SK-N-MC (cell line): ENCODE measurements around the gene ZNF664.

Experiments
- DNase-seq: peaks from one replicate; pipeline ENCODE4 v3.0.0-alpha.2; 2011; ENCODE audit warnings: low read depth, low spot score
- H3K27ac ChIP-seq: fragments of 200-600 bp; sonication (generic); 2 replicates; pipeline ENCODE4 v1.5.1; 2016; ENCODE audit warnings: mixed run types
- H3K36me3 ChIP-seq: fragments of 200-600 bp; sonication (generic); 2 replicates; pipeline ENCODE4 v1.6.1; 2017; ENCODE audit warnings: antibody characterized with exemption, low read length, mixed read lengths; ENCODE audit not compliant: insufficient read depth
- H3K4me3 ChIP-seq: fragments of 200-600 bp; sonication (generic); 2 replicates; pipeline ENCODE4 v1.5.1; 2016
- H3K9ac ChIP-seq: fragments of 200-600 bp; sonication (generic); 2 replicates; pipeline ENCODE4 v1.8.0; 2017; ENCODE audit warnings: mixed run types, mixed read lengths; ENCODE audit not compliant: insufficient read length
- H3K9me3 ChIP-seq: fragments of 200-600 bp; sonication (generic); 2 replicates; pipeline ENCODE4 v1.6.1; 2017; ENCODE audit warnings: low read depth, mild to moderate bottlenecking, antibody characterized with exemption, low read length, moderate library complexity, mixed read lengths
- EZH2 ChIP-seq: fragments of 200-600 bp; sonication (generic); IDR thresholded peaks from one replicate; pipeline ENCODE4 v1.6.1; 2017; ENCODE audit warnings: antibody characterized with exemption
- FOXP2 ChIP-seq: optimal IDR thresholded peaks from 2 replicates; pipeline ENCODE3; 2011; ENCODE audit warnings: mild to moderate bottlenecking, moderate library complexity; ENCODE audit not compliant: insufficient read depth; ENCODE audit errors: extremely low read length, control extremely low read depth
- POLR2AphosphoS5 ChIP-seq: IDR thresholded peaks from 2 replicates; pipeline ENCODE4 v1.6.1; 2012; ENCODE audit warnings: mild to moderate bottlenecking, low read depth, low read length, borderline replicate concordance

ZNF664 gene

DNA sequence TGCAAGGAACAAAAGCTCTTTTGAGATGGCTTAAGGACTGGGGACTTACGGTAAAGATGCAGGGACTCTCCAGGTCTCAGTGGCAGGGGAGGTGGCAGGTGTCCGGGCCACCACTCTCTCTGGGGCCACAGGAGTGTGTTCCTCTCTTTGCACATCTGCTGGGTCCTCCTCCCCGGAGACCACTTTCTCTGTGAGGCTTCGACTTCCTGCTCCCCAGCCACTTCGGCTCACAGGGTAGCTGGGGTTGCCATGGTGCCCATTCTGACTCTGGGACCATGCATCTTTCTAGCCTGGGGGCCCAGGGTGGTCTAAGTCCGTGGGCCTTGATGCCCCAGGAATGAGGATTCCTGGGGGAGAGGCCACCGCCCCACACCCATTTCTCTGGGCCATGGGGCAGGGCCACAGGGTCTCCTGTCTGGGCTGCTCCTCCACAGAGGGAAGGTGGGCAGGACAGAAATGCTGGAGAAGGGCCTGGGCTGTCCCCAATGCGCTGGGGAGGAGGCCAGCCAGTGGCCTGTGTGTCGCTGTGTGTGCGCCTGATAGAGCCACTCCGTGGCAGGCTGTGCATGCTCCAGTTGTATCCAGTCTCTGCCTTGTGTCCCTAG is 38.9 kb upstream of the ZNF664 start:
- TF ChIP-seq POLR2AphosphoS5 (no peak), FOXP2 (no peak), EZH2 (no peak)
- H3K9me3 ChIP-seq: no peaks in the 10 kb centered on the region
- H3K36me3 ChIP-seq: no peaks in the 10 kb centered on the region
- no peak for DNase-seq
- no peak overlapping the region for H3K9ac ChIP-seq
- no peak overlapping the region for H3K27ac ChIP-seq
- H3K4me3 ChIP-seq: no peak overlapping the region

DNA sequence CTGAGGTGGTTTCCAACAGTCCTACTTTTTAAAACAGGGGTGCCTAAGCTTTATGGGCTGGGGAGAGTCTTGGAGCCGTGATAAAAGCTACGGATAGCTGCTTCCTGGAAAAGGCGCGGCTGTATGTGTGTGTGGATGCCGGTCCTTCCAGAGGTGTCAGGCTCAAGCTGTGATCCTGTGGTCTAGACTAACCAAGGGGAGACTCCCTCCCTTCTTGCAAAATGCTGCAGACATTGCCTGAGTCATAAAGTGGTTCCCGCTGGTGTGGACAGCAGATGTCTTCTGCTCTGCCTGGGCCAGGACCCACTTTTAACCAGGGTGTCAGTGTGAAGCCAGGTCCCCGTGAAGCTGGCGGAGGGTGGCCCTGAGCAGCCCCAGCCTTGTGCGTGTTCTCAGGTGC is 38.2 kb upstream of the ZNF664 start:
- DNase-seq: no peak
- no peaks in the 10 kb centered on the region for H3K9me3 ChIP-seq
- TF ChIP-seq POLR2AphosphoS5 (no peak), EZH2 (no peak), FOXP2 (no peak)
- no peak overlapping the region for H3K4me3 ChIP-seq
- H3K27ac ChIP-seq: no peak overlapping the region
- no peak overlapping the region for H3K9ac ChIP-seq
- H3K36me3 ChIP-seq: no peaks in the 10 kb centered on the region

DNA sequence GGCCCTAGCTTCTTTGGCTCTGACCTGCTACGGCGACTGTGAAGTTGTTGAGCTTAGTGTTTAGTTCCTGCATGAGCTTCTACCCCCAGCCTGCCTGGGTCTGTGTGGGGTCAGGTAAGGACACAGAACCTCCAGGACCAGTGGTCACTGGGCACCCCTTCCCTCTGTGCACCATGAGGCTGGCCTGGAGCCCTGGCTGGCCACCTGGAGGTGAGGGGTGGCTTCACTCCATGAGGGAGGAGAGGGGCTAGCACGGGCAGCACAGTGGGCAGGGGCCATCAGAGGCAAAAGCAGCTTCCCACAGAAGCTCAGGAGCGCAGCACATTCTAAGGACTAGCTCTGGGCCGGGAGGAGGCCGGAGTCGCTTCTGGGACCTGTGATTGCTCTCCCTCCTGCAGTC is 37.1 kb upstream of the ZNF664 start:
- H3K9me3 ChIP-seq: no peaks in the 10 kb centered on the region
- TF ChIP-seq FOXP2 (no peak), EZH2 (no peak), POLR2AphosphoS5 (no peak)
- no peaks in the 10 kb centered on the region for H3K36me3 ChIP-seq
- no peak for DNase-seq
- H3K9ac ChIP-seq: no peak overlapping the region
- H3K4me3 ChIP-seq: no peak overlapping the region
- no peak overlapping the region for H3K27ac ChIP-seq

DNA sequence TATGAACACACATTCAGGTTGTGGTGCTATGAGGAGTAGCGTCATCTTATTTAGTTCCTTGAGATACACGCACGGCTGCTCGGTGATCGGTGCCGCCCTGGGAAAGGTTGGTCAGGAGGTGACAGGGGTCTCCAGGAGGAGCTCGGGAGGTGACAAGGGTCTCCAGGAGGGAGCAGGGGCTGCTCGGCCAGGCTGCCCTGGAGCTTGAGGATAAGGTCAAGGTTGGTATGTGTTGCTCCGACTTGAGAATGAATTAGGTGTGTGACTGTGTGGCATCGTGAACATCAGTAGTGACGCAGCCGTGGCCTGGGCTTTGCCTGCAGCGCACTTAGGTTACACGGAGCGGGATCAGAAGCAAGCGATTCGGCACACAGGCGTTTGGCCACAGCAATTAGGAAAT is 36.5 kb upstream of the ZNF664 start:
- Histone ChIP-seq H3K4me3 (no peak overlapping the region), H3K9me3 (no peaks in the 10 kb centered on the region), H3K36me3 (no peaks in the 10 kb centered on the region; the same call in 1 of the 2 replicates), H3K9ac (no peak overlapping the region), H3K27ac (no peak overlapping the region)
- TF ChIP-seq FOXP2 (no peak), POLR2AphosphoS5 (no peak), EZH2 (no peak)
- DNase-seq: no peak

DNA sequence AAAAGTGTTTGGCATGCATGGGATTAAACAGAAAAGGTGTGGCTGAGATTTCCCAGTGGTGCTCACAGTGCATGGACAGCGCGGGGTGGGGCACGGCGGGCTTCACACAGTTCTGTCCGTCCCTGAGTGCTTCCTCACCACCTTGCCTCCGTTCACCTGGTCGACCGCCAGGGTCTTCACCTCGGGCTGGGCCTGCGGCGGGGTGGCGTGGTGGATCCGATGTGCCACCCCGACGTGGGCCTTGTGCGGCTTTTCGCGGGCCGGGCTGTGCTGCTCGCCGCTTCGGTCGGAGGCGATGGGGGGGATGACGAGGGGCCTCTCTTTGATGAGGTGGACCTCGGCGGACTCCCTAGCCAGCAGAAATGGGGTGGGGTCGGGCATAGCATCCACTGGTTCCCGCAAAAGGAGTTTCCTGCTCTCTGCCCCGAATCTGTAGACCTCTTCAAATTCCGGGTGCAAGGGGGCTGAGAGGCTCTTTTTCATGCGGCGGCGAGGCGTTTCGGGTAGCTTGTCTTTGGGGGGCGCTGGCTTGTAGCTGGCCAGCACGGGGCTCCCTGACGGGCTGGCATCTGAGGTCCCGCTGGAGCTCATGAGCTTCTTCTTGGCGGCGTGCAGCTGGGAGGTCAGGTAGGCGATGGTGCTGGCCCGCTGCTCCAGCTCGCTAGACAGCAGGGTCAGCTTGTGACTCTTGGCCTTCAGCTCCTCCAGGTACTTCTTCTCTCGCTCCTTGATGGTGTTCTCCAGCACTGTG is 35.9 kb upstream of the ZNF664 start:
- no peak overlapping the region for H3K9ac ChIP-seq
- no peaks in the 10 kb centered on the region for H3K9me3 ChIP-seq
- DNase-seq: no peak
- H3K4me3 ChIP-seq: no peak overlapping the region
- H3K36me3 ChIP-seq: peaks cover 6% of the 10 kb centered on the region; the same call in 1 of the 2 replicates
- TF ChIP-seq EZH2 (no peak), FOXP2 (no peak), POLR2AphosphoS5 (no peak)
- no peak overlapping the region for H3K27ac ChIP-seq

DNA sequence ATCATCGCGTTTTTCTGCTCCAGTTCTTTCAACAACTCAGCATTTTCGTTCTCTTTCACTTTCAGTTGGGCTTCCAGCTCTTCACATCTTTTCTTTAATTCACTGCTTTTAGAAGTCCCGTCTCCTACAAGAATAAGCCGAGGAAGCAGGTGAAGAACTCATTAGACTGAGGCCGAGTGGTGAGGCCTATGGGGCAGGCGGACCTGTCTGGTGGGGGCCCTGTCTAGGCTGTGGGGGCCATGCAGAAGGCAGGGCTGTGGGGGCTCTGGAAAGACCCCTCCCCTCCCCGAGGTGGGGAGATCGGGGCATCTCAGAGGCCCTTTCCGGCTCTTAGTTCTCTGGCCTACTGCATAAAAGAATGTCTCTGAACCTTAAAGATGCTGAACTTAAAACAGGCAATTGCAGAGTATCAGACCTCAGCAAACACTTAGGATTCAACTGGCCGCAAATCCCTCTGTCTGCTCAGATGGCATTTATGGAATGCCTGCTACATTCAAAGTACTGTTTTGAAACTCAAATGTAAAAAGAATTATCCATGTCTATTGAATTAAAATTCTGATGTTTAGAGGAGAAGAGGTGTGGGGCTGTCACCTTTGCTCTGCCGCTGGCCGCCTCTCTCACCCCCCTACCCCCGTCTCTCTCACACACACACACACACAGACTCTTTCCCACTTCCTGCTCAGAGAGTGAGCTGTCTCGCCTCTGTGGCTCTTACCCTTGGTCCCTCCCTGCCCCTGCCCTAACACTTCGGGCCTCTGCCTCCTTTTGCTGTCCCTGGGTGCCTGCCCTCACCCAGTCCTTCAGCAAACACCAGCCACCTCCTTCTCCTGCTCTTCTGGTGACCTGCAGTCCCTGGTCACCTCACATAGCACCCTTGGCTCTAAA is 35.1 kb upstream of the ZNF664 start:
- H3K9me3 ChIP-seq: no peaks in the 10 kb centered on the region
- no peak overlapping the region for H3K4me3 ChIP-seq
- no peak overlapping the region for H3K9ac ChIP-seq
- no peak overlapping the region for H3K27ac ChIP-seq
- TF ChIP-seq FOXP2: no peak
- no peak for TF ChIP-seq POLR2AphosphoS5
- no peak for TF ChIP-seq EZH2
- no peak for DNase-seq
- peaks cover 13% of the 10 kb centered on the region; the same call in 1 of the 2 replicates for H3K36me3 ChIP-seq

DNA sequence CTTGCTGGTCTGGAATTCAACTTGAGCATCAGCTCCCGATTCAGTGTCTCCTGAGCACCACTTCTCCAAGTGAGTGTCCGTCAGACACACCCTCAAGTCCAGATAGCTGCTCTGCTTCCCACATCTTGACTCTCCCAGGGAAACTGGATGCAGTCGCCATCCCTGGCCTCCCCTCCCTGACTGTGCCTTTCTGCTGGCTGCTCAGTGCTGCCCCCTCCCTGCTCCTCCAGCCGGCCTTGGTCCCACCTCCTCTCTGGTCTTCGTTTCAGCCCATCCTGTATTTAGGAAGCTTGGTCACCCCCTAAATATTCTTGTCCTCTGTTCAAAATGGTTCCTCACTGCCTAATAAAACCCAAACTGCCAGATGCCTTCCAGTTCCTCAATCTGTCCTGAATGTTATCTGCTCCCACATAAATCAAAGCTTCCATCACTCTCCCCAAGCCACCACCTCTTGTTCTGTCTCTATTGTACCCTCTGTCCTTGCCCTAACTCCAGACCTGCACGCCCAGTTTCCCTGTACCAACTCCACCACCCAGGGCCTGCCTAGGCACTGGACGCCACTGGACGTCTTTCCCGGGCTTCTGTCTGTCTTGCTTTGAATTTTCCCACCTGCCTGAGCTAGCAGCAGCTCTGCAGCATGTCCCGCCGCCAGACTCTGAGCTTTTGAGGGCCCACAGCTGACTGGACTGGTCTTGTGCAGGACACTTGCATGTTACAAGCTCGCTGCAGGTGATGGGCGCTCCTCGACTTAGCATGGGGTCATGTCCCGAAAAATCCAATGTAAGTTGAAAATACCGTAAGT is 34.1 kb upstream of the ZNF664 start:
- TF ChIP-seq FOXP2 (no peak), POLR2AphosphoS5 (no peak), EZH2 (no peak)
- DNase-seq: no peak
- Histone ChIP-seq H3K27ac (no peak overlapping the region), H3K9ac (no peak overlapping the region), H3K36me3 (peaks cover 13% of the 10 kb centered on the region; the same call in 1 of the 2 replicates), H3K9me3 (no peaks in the 10 kb centered on the region), H3K4me3 (no peak overlapping the region)
